Right lobe of liver (tissue), 4 donors: Measurements from ENCODE around the gene ZFP92.

Source experiments
- CTCF ChIP-seq, 4 donors: fragments of 200-600 bp in 3 of 4; fragments of 450-650 bp in 1 of 4; IDR thresholded peaks; one replicate each; pipeline versions ENCODE4 v1.5.1 to v1.8.0; 2016 to 2022; ENCODE audit warnings: antibody characterized with exemption in 4 of 4, mild to moderate bottlenecking in 2 of 4
- POLR2A ChIP-seq: fragments of 450-650 bp; IDR thresholded peaks from one replicate; pipeline ENCODE4 v1.6.1; 2017; ENCODE audit warnings: antibody characterized with exemption, mild to moderate bottlenecking
- donor health status: DM: no; HTN: no; CAD: no.
- donor health status: DM: no; HTN: no; CAD: no.
- donor health status: DM: no; HTN: yes; CAD: no.

- TF ChIP-seq CTCF (IDR thresholded peaks at IDR 0.05) = no peak
- no peak for TF ChIP-seq POLR2A
Measured at GRCh38 chrX:153374426-153374825, 36.8 kb upstream of the ZFP92 start.
